Measurements from ENCODE around the gene CLIP1.

DNA sequence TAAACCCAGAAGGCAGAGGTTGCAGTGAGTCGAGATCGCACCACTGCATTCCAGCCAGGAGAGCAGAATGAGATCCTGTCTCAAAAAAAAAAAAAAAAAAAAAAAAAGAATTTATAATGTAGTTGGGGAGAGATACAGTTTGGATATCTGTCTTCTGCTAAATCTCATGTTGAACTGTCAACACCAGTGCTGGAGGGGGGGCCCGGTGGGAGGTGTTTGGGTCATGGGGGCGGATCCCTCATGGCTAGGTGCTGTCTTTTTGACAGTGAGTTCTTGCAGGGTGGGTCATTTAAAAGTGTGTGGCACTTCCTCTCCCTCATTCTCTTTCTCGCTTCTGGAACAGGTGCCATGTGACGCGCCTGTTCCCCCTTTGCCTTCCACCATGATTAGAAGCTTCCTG is 32.8 kb downstream of the CLIP1 start:
- TF ChIP-seq POLR2A (IDR thresholded peaks at IDR 0.05) (no peak), POLR2AphosphoS5 (IDR thresholded peaks at IDR 0.05; ENCODE audit: insufficient read depth in 1 of 2, low read depth in 1 of 2) (no peak)
- TF ChIP-seq, protein P1, sequence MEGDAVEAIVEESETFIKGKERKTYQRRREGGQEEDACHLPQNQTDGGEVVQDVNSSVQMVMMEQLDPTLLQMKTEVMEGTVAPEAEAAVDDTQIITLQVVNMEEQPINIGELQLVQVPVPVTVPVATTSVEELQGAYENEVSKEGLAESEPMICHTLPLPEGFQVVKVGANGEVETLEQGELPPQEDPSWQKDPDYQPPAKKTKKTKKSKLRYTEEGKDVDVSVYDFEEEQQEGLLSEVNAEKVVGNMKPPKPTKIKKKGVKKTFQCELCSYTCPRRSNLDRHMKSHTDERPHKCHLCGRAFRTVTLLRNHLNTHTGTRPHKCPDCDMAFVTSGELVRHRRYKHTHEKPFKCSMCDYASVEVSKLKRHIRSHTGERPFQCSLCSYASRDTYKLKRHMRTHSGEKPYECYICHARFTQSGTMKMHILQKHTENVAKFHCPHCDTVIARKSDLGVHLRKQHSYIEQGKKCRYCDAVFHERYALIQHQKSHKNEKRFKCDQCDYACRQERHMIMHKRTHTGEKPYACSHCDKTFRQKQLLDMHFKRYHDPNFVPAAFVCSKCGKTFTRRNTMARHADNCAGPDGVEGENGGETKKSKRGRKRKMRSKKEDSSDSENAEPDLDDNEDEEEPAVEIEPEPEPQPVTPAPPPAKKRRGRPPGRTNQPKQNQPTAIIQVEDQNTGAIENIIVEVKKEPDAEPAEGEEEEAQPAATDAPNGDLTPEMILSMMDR (IDR thresholded peaks at IDR 0.05): no peak

Data from vagina (tissue), 2 donors.